GM19239 (cell line): ENCODE data around the gene SLC6A11.

Source experiments
- DNase-seq: peaks from one replicate; pipeline ENCODE4 v3.0.0; 2011; ENCODE audit warnings: low spot score; ENCODE audit not compliant: insufficient read length
- FAIRE-seq: peaks from 2 replicates; lab custom pipeline; 2011; peaks lifted over from hg19 to GRCh38; lab: Jason Lieb, UNC

The SLC6A11 gene

GRCh38 chr3:10926811-10927521 lies 110.9 kb downstream of the SLC6A11 start:
- FAIRE-seq (no peak), DNase-seq (no peak)

- DNase-seq (no peak), FAIRE-seq (no peak)
Measured at GRCh38 chr3:10927551-10927950, 111.5 kb downstream of the SLC6A11 start.

DNA sequence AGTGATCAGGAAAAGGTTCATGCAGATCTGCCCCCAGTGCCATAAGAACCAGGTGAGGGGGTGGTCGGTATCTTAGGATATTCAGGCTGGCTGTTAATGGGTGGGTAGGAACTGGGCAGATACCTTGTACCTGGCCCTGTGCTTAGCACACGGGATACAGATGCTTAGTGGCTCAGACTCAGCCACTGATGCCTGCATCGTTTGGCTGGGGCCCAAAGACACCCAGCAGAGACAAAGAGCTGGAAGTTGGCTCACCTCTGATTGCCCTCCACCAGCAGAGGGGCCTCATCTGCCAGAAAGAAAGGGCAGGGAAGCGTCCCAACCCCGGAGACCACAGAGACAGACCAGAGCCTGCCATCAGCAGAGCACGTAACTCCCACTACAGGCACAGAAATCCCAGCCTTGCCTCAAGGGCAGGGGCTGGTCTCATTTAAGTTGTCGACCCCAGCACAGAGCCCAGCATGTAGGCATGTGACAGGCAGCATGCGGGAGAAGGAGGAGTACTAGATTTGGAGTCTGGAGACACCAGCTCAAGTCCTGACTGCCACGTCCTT lies 112.5 kb downstream of the SLC6A11 start:
- DNase-seq (no peak), FAIRE-seq (no peak)

- FAIRE-seq (no peak), DNase-seq (no peak)
Measured at GRCh38 chr3:10928961-10929471, 113.0 kb downstream of the SLC6A11 start.

GRCh38 chr3:10929978-10930665 lies 114.1 kb downstream of the SLC6A11 start:
- FAIRE-seq (no peak), DNase-seq (no peak)

GRCh38 chr3:10930666-10931040 lies 114.6 kb downstream of the SLC6A11 start:
- DNase-seq, result no peak
- no peak for FAIRE-seq

- DNase-seq (no peak), FAIRE-seq (no peak)
Measured at GRCh38 chr3:10932596-10932995, 116.6 kb downstream of the SLC6A11 start.

- FAIRE-seq (no peak), DNase-seq (no peak)
Measured at GRCh38 chr3:10933021-10933420, 117.0 kb downstream of the SLC6A11 start.

DNA sequence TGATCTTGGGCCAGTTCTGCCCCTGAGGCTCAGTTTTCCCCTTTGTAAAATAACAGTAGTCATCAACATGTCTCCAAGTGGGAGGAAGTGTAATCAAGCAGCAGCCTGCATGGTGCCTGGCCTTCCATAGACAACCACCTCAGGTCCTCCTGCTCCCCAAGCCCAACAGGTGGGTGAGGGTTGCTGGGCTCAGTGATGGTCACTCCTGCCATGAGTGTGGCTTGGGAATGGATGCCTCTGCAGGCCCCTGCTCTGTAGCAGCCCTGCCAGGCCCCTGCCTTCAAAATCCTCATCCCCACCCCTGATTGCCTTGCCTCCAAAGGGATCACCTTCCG lies 117.4 kb downstream of the SLC6A11 start:
- DNase-seq, result no peak
- no peak for FAIRE-seq

GRCh38 chr3:10933805-10934481 lies 117.9 kb downstream of the SLC6A11 start:
- DNase-seq (no peak), FAIRE-seq (no peak)

- DNase-seq (no peak), FAIRE-seq (no peak)
Measured at GRCh38 chr3:10935028-10935427, 119.0 kb downstream of the SLC6A11 start.

DNA sequence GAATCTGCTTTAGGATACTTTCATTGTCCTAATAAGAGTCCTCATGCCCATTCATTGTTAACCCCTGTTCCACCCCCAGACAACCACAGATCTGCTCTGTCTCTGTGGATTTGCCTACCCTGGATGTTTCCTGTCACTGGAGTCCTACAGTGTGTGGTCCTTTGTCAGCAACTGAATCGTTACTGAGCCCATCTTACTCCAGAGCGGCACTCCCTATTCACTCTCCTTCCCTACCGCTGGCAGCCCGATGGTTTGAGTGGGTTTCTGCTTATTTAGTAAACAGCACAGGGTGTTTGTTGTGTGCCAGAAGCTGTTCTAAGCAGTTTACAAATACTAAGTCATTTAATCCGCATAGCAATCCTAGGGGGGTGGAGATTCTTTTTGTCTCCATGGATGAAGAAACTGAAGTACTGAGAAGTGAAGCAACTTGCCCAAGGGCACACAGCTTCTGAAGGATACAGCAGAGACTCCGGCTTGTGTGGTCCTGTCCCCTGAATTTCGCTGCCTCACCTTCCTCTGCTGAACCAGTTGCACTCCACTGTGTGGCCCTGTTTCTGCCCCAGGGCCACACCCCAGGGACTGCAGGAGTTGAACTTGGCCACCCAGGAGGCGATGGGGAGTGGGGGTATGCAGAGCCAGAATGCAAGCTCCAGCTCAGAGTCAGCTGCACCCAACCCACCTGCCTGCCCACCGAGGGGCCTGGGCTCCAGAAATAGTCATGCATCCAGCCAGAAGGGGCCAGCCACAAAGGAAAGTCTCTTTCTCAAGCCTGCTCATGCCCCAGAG lies 120.0 kb downstream of the SLC6A11 start:
- DNase-seq (no peak), FAIRE-seq (no peak)

DNA sequence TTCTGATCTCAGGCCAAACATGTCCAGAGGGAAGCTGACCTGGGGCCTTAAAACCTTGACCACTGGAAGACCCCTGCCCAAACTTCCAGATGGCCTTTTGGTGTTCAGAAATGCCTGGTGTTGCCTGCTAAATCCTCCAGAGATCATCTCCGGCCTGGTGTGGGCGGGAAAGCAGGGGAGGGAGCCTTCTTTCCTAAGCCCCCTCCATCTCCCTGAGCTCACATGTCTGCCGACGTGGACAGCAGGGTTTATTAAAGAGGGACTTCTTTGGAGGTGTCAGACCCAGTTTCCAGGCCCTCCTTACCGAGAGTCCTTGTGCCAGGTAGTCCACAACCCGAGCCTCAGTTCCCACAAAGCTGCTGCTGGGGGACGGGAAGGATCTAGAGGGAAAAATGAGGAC lies 120.7 kb downstream of the SLC6A11 start:
- FAIRE-seq (no peak), DNase-seq (no peak)

DNA sequence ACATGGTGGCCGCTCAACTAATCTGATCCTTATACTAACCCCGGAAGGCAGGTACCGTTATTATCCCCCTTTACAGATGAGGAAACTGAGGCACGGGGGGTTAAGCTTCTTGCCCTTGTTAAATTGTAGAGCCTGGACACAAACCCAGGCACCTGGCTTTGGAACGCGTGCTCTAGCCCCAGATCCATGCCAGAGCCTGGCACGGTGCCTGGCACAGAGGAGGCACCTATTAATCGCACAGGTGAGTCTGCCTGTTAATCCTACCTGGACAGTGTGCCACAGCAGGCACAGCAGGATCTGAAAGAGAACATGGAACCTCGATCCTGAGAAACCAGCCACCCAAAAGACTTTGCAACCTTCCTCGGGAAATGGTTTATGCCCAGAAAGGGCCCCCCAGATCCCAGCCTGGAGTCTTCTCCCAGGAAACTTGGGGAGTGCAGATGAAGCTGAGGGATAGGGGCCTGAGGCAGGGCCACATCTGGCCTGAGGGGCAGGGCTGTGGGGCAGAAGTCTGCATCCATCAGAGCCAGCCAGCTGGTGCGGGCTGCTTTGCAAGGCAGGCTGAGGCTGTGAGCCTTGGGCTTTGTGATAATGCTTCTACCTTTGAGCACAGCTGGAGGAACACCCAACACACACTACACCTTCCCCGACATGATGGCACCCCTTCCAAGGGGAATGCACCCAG lies 121.3 kb downstream of the SLC6A11 start:
- DNase-seq (no peak), FAIRE-seq (no peak)

DNA sequence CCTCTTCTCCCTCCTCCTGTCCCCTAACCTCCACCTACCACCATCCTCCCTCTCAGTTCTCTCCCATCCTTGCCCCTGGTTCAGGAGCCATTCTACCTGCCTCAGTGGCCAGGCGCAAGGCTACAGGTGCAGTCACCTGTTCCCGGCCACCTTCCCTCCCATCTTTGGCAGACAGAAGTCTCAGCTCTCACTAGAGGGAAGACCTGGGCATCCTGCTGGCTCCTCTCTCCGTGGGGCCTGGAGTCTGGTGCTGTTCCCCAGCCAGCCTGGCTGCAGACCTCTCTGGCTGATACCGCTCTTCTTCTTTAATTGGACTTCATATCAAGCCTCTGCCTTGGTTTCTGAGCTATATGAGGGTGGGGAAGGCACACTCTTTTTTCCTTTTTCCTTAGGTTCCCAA lies 123.5 kb downstream of the SLC6A11 start:
- no peak for DNase-seq
- FAIRE-seq, result no peak

DNA sequence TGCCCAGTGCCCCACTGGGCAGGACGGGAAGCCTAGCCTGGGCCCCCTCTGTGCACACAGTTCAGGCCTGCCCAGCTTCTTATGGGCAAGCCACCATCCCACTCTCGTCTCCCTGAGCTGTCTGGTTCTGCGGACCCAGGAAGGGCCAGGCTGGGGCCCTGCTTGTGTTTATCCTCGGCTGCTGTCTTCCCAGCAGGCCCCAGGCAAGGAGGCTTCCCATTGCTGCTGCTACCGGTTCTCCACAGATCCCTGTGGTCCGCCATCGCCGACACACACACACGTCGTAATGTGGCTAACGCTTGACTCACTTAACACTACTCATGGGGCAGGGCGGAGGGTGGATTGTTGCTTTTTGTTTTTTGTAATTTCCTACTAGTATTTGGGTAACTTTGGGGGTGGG lies 124.1 kb downstream of the SLC6A11 start:
- FAIRE-seq, result no peak

GRCh38 chr3:10941972-10942371 lies 125.9 kb downstream of the SLC6A11 start:
- FAIRE-seq, result no peak

More for the DNA sequence above, 124.1 kb downstream of the SLC6A11 start:
- no peak for DNase-seq

DNA sequence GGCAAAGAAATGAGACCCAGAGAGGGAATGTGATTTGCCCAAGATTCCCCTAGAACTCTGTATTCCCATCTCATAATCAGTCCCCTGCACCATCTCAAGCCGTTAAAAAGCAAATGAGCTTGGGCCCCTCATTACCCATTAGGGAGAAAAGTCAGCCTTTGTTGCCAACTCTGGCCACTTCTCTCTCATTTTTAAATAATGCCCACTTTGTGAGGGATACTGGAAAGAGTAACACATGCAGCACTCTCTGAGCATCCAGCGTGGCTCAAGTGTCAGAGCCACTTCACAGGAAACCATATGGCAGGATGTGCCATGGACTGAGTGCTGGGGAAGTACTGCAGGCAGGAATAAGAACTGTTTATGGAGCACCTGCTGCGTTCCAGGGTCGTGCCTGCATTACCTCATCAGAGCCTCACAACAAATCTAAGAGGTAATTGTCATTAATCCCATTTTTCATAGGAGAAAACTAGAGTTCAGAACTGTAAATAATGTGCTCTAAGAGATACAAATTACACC lies 126.7 kb downstream of the SLC6A11 start:
- FAIRE-seq (no peak), DNase-seq (no peak)

More at GRCh38 chr3:10941972-10942371, 125.9 kb downstream of the SLC6A11 start:
- DNase-seq, result no peak

DNA sequence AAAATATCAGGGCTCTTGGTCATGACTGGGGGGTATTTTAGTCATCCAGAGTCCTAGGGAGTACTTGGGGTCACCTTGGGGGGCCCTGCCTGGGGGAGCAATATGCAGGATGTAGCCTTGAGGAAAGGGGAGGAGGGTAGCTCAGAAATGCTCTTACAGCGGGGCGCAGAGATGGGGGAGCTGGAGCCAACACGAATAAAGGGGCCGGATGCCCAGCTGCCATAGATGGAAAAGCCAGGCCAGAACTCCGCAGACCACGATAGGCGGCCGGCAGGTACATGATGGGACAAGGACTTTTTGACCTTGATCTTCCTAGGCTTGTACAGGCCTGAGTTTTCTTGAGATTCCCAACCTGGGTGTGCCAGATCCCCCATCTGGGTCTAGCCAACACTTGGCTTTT lies 128.8 kb downstream of the SLC6A11 start:
- no peak for FAIRE-seq

More for the DNA sequence above, 128.8 kb downstream of the SLC6A11 start:
- no peak for DNase-seq
